HG02571 (cell line): Measurements from ENCODE around the gene CCDC8.
"Not testable (repeated sequence)": the region's sequence is repeated elsewhere in the genome, so short reads cannot be mapped to it uniquely, and the experiment has no call there.

ENCODE experiments used
- ATAC-seq: cut with Tn5 transposase; IDR thresholded peaks from one replicate; pipeline ENCODE4 v1.9.1; 2021; ENCODE audit warnings: mild to moderate bottlenecking, moderate library complexity; ENCODE audit not compliant: unreplicated experiment

Gene CCDC8

DNA sequence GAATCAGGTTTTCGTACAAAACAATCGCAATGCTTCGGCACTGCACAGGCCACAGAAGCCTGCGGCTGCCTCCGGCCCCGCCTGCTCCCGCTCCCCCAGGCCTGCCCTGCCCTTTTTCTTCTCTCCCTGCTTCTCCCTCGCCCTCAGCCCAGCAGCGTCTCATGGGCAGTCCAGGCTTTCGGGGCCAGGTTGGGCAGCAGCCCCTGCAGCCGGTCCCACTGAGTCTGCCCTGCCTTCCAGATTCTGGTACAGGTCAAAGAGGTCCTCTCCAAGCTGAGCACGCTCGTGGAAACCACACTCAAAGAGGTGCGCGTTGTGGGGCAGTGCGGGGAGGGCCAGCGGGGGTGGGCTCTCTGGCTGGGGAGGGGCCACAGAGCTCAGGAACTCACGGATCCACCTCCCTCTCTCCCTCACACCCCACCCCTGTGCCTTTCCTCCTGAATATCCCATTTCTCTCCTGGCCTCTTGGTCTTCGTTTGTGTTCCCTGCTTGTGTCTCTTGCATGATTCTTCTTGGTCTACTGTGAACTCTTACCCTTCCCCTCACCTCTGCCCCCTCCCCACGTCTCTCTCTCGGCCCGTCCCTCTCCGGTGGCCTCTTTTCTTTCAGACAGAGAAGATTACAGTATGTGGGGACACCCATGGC is 30.1 kb downstream of the CCDC8 start:
- ATAC-seq: no peak

DNA sequence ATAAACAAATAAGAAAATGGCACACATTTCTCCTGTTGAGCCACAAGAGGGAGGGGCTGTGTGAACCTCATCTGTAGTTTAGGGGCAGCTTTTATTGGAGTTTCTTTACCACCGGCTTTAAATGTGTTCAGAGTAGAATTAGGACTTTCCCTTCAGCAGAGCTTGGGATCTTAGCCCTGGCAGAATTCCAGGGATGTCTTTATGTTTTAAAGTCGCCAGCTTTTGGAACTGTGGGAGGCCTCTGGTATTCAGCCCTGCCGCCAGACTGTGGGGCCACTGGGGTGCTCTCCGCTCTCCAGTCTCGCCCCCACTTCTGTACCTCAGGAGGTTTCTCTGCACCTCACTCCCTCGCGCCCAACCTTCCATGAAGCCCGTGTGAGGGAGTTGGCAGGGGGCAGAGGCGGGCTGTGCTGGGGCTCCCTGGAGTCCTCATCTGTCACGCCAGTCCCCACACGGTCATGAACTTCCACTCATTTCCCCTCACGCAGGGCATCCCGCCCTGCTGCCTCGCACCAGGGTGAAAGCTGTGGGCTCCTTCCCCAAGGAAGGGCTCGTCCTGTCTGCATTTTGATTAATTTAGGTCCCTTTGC is 31.5 kb downstream of the CCDC8 start:
- no peak for ATAC-seq

DNA sequence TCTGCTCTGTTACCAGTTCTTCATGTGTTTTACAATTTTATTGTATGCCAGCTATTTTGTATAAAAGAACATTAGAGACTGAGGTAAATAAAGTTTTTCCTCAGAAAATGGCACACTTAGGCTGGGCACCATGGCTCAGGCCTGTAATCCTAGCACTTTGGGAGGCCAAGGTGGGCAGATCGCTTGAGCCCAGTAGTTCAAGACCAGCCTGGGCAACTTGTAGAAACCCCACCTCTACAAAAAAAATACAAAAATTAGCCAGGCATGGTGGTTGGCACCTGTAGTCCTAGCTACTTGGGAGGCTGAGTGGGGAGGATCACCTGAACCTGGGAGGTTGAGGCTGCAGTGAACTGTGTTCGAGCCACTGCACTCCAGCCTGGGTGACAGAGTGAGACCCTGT is 32.0 kb downstream of the CCDC8 start:
- ATAC-seq: no peak

DNA sequence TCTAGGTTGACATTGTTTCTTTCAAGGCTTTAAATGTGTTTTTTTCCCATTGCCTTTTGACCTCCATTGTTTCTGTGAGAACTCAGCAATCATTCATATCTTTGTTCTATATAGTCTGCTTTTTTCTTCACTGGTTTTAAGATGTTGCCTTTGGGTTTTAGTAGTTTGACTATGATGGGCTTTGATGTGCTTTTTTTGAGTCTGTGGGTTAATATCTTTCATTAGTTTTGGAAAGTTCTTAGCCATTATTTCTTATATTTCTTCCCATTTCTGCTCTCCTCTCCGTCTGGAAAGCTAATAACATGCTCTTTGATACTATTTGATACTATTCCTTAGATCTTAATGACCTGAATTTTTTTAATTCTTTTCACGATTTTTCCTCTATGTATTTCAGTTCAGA is 32.7 kb downstream of the CCDC8 start:
- no peak for ATAC-seq

GRCh38 chr19:46378268-46378667 is 35.1 kb downstream of the CCDC8 start:
- ATAC-seq: no peak

GRCh38 chr19:46376241-46377153 is 36.9 kb downstream of the CCDC8 start:
- ATAC-seq: no peak

GRCh38 chr19:46375476-46376067 is 37.8 kb downstream of the CCDC8 start:
- not testable (repeated sequence) for ATAC-seq

DNA sequence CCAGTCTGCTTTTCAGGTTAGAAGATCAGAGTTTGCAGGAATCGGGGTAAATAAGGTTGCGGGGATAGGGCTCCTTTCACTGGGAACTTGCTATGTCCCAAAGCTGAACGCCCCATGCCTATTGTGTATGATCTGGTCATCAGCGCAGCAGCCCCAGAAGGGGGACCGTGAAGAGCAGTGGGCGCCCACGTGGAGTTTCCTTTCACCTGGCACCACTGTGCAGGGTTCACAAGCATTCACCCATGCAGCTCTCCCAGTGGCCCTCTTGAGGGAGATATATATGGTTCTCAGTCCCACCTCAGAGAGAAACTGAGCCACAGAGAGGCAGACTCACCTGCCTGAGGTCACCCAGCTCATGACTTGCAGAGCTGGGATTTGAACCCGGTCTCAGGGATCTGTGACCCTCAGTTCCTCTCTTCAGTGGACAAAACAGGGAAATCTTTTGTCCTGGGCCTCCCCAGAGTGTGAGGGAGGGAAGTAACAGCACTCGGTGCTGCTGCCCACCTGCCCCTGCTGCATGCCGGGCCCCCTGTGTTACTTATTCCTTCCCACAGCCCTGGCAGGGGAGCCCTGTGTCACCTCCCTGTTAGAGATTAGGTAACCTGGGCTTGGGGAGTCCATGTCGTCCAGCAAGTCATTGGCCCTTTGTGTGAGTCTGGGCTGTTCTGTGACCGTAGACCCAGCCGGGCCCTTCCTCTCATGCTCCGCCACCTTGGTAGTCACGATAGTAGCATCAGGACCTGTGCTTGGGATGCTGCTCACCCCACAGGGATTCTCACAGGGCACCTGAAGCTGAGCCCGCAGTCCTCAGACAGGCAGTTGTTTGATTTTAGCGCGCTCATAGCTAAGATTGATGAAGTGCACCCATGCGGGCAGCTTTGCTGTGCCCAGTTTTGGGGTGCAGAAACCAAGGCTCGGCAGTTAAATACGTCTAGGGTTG is 38.6 kb downstream of the CCDC8 start:
- no peak for ATAC-seq

DNA sequence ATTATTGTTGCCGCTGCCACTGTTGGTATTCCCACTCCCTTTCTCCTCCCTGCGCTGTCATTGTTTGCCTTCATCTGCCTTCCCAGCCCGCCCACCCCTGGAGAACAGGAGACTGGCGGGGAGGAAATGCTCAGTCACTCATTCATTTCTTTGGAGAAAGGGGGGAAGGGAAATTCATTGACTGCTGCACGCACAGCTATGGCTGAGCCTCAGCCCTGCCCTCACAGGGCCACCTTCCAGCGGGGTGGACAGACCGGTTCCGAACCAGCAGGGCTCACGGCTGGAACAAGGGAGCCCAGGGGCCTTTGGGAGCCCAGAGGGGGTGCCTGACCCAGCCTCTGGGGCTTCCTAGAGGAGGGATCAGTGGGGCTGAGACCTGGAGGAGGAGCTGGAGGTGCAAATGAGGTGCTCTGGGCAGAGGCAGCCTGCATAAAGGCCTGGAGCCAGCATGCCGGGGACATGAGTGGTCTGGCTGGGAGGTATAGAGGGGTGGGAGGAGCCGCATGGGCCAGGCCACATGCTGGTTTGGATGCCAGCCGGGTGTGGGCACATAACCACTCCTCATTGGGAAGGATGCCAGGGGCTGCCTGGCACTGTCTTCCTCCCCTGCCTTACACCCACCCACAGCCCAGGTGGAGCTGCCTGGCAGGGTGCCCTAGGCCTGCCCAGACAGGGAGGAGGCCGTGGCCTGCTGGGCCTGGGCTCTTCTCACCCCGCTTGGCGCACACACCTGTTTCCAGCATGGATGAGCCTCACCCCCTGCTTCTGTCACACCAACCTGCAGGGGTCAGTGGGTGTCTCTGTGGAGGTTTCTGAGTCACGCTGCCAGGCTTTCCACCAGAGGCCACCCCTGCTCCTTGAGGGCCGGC is 39.6 kb downstream of the CCDC8 start:
- ATAC-seq: no peak

- no peak for ATAC-seq
Observed at GRCh38 chr19:46372901-46373490, 40.4 kb downstream of the CCDC8 start.

DNA sequence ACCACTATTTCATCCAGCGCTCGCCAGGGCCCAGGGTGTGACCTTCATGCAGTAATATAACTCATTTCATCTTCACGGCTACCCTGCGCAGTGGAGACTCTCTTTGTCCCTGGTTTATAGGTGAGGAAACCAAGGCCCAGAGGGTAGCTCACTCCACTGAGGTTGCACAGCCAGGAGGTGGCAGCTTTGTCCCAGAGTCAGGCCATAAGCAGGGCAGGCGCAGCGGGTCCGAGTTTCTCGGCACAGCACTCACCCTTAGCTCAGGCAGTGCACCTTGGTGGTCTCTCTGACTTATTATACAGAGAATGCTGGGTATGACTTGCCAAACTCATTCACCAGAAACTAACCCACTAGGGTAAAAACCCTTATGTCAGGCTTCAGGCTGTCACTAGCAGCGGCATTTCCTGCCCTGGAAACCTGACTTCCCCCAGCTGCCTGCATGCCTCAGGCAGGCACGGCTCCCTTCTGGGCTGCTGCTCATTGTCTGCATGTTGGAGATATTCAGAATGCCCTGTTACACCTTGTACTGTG is 41.9 kb downstream of the CCDC8 start:
- ATAC-seq: no peak

GRCh38 chr19:46369817-46370216 is 43.5 kb downstream of the CCDC8 start:
- no peak for ATAC-seq

DNA sequence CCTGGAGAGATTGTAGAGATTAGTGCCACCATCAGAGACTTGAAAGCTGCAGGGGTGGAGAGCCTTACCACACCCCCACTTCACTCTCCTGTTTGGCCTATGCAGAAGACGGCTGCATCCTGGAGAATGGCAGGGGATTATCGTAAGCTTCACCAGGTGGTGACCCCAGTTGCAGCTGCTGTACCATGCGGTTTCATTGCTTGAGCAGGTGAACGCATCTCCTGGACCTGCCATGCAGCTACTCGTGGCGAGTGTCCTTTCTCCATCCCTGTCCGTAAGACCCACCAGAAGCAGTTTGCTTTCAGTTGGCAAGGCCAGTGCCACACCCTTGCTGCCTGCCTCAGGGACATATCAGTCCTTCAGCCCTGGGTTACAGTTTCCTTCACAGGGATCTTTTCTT is 45.2 kb downstream of the CCDC8 start:
- no peak for ATAC-seq

DNA sequence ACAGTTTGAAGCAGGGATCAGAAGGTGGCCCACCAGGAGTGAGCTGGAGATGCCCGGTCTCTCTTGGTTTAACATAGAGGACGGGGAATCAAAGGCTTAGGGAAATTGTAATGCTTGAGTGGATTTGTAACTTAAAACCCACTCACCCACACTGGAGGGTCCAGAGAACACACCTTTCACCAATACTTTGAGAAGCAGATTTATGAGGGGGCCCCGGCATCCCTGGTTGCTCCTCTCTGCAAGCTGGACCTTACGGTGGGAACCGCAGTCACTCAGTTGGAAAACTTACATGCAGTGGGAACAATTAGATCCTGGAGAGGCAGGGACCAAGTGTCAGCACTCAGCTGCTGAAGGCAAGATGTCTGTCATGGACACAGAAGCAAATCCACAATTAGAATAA is 45.9 kb downstream of the CCDC8 start:
- ATAC-seq: no peak

DNA sequence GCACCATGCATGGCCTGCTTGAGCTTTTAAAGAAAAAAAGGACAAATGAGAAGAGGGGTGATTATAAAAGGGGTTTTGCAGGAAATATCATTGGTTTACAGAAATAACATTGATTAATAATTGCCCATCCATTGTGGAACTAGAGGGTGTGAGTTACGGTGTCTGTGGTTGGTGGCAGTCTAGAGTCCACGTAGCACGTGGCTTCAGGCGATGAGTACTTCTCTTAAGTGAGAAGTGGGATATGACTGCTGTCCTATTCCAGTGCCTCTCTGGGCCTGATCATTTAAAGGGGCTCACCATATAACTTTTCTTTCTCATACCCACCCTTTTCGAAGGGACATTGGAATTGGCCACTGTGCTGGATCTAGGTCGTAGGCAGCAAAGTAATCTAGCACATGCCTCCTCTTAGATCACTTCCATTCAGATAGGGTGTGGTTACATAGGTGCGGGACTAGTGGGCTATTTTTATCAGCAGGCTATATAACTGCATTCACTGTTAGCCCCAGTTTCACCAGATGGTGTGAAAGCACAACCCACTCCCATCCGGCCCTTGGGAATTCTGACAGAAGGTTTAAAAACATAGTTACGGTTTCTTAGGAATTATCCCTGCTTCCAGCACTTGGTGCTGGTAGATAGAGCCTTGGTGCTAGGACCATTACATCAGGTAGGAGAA is 46.6 kb downstream of the CCDC8 start:
- no peak for ATAC-seq

DNA sequence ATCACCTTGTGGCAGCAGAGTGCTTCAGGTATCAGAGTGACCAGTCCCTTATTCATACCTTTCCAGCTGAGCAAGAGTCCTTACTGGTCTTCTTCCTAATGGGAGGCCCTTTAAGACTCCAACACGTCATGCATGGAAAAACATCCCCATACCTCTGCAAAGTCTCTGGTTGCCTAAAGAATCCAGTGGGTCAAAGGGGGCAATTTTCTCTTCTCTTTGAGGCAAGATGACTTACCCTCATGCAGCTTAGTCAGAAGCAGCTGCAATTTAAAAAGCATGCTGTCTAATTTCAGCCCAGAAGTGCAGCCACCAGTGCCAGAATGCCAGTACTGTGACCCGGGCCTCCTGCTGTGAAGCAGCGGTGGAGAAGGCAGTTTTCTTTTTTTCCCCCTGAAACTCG is 47.8 kb downstream of the CCDC8 start:
- ATAC-seq: no peak

DNA sequence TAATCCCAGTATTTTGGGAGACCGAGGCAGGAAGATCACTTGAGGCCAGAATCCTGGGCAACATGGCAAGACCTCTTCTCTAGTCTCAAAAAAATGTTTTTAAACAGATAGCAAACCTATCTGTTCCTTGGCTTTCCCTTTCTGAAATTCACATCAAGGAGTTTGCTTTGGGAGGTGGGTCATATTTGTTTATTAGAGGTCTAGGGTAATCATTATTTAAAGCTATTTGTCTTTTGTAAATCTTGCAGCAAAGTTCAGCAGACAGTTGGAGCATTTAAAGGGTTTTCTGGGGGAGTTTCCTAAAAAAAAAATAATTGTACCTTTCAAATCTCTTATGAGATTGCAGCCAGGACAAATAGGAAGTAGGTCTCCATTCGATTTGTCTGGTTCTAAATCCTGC is 49.0 kb downstream of the CCDC8 start:
- ATAC-seq: no peak

DNA sequence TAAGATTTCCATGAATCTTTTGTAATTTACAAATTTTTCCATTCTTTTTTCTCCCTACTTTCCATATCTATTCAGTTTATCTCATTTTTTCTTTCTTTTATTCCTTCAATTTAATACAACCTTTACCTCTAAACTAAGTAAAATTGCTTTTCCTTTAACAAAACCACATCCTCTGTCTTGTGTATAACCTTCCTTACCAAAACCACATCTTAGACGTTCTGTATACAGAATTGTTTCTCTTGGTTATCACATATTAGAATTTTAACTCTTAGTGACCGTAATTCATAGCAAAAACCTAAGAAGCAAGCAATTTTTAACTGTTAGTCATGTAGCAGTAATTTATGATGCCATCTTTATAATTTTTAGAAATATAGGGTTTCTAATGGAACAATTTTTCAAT is 51.4 kb downstream of the CCDC8 start:
- ATAC-seq: no peak
